AG09309 (cell line): ENCODE data around the gene RBP2.

Experiments used
- DNase-seq: peaks from one replicate; pipeline ENCODE4 v3.0.0-alpha.2; 2010; ENCODE audit warnings: low read depth
- H3K4me3 ChIP-seq: 2 replicates; pipeline ENCODE4 v1.5.1; 2011; ENCODE audit warnings: mild to moderate bottlenecking, low read depth, low read length, moderate library complexity; ENCODE audit not compliant: control insufficient read depth
- CTCF ChIP-seq: IDR thresholded peaks from 2 replicates; pipeline ENCODE4 v1.5.1; 2011; ENCODE audit warnings: mild to moderate bottlenecking, low read depth, low read length, inconsistent platforms; ENCODE audit not compliant: insufficient read depth, control insufficient read depth; ENCODE audit errors: missing control alignments

RBP2 gene

DNA sequence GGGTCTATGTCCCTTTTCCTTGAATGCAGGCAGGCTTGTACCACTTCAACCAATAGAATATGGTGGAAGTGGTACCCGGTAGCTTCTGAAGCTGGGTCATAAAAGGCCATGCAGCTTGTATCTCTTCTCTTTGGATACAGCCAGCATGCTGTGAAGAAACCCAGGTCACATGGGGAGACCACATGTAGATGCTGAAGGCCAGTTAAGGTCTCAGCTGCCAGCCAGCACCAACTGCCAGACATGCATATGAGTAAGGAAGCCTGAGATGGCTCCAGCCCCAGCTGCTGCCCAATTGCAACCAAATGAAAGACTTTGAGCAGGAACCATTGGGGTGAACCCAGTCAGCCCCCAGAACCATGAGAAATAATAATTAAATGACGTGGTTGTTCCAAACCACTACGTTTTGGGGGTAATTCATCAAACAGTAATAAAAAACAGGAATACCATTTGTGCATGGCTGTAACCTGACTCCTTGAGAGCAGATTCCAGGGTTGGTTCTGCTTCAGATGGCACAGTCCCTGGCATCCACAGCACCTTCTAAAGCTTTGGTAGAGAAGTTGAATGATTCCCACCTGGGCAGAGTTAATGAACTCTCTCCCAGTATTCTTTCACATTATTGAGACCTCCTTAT, 3.8 kb downstream of the RBP2 start:
- TF ChIP-seq CTCF = no peak
- no peak overlapping the region for H3K4me3 ChIP-seq
- no peak for DNase-seq

GRCh38 chr3:139470199-139470598, 6.1 kb downstream of the RBP2 start:
- TF ChIP-seq CTCF = no peak
- H3K4me3 ChIP-seq = no peak overlapping the region
- no peak for DNase-seq

GRCh38 chr3:139468399-139468798, 7.9 kb downstream of the RBP2 start:
- H3K4me3 ChIP-seq = no peak overlapping the region
- no peak for TF ChIP-seq CTCF
- DNase-seq = no peak

DNA sequence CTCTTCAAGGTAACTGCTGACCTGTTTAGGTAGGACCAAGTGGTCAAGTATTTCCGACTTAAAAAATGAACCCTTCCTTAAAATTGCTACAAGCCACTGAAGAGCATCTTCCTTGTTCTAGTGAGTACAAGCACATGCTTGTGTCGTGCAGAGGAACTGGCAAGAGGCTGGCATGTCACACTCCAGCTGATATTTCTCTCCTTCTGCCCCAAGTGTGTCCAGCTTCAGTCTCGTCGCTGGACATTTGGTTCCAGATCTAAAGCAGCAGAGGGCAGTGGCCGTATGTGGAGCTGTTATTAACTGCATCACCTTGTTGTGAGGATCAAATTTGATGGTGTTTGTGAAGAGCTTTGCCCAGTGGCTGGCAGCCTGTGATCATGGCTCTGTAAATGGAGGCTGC, 10.0 kb downstream of the RBP2 start:
- TF ChIP-seq CTCF = no peak
- DNase-seq = no peak
- H3K4me3 ChIP-seq = no peak overlapping the region

GRCh38 chr3:139465636-139466035, 10.7 kb downstream of the RBP2 start:
- no peak overlapping the region for H3K4me3 ChIP-seq
- no peak for DNase-seq
- no peak for TF ChIP-seq CTCF

GRCh38 chr3:139463466-139463865, 12.8 kb downstream of the RBP2 start:
- no peak for DNase-seq
- no peak for TF ChIP-seq CTCF
- H3K4me3 ChIP-seq = no peak overlapping the region

- no peak for TF ChIP-seq CTCF
- no peak overlapping the region for H3K4me3 ChIP-seq
- DNase-seq = no peak
Measured at GRCh38 chr3:139460529-139460928, 15.8 kb downstream of the RBP2 start.
